Right lobe of liver (tissue), 4 donors: Measurements from ENCODE around the gene WDSUB1.

Experiments
- POLR2A ChIP-seq: fragments of 450-650 bp; IDR thresholded peaks from one replicate; pipeline ENCODE4 v1.6.1; 2017; ENCODE audit warnings: antibody characterized with exemption, mild to moderate bottlenecking
- TF ChIP-seq, protein P1 (sequence below), 4 donors: fragments of 200-600 bp in 3 of 4; fragments of 450-650 bp in 1 of 4; IDR thresholded peaks; one replicate each; pipeline versions ENCODE4 v1.5.1 to v1.8.0; 2016 to 2022; ENCODE audit warnings: antibody characterized with exemption in 4 of 4, mild to moderate bottlenecking in 2 of 4
- donor health status: DM: no; HTN: no; CAD: no.
- donor health status: DM: no; HTN: no; CAD: no.
- donor health status: DM: no; HTN: yes; CAD: no.

DNA sequence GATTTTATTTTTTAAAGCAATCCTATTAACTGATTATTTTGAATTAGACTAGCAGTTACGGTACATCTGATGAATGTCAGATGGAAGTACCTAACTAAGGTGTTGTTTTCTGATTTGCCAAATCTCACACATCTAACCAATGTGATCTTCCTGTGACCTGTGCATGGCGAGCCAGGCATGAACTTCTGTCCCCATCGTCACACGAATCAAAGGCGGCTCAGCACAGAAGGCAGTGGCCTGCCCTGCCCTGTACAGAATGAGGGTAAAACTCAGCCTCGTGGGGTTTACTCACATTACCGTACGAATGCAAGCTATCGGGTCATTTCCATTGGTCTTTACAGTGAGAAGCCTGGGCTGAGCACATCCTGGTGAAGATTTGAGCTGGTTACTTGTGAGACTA, 87.3 kb downstream of the WDSUB1 start:
- TF ChIP-seq, protein P1, sequence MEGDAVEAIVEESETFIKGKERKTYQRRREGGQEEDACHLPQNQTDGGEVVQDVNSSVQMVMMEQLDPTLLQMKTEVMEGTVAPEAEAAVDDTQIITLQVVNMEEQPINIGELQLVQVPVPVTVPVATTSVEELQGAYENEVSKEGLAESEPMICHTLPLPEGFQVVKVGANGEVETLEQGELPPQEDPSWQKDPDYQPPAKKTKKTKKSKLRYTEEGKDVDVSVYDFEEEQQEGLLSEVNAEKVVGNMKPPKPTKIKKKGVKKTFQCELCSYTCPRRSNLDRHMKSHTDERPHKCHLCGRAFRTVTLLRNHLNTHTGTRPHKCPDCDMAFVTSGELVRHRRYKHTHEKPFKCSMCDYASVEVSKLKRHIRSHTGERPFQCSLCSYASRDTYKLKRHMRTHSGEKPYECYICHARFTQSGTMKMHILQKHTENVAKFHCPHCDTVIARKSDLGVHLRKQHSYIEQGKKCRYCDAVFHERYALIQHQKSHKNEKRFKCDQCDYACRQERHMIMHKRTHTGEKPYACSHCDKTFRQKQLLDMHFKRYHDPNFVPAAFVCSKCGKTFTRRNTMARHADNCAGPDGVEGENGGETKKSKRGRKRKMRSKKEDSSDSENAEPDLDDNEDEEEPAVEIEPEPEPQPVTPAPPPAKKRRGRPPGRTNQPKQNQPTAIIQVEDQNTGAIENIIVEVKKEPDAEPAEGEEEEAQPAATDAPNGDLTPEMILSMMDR (IDR thresholded peaks at IDR 0.05): no peak
- no peak for TF ChIP-seq POLR2A
